CMK (cell line): ENCODE data around the gene MACROD2.
"Not testable (repeated sequence)": the region's sequence is repeated elsewhere in the genome, so short reads cannot be mapped to it uniquely, and the experiment has no call there.

ENCODE experiments used
- DNase-seq: peaks from one replicate; pipeline ENCODE4 v3.0.0-alpha.2; 2010; ENCODE audit warnings: low read depth

The MACROD2 gene

DNA sequence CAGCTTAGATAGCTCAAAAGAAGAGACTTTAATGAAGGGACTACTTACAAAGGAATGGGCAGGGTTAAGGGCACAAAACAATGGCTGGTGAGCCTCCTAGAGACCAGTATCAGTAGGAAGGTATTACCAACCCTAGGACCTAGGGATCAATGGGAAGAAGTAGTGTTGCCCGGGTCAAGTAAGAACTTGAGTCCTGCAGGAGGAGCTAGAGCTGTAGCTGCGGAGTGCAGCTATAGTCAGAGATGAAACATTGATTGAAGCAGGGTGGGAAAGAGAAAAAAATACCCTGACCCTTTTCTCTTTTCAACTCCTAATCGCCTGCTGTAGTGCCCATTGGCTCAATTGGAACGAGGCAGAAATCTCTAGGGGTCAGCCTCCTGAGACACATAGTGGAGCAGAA, 198.1 kb downstream of the MACROD2 start:
- DNase-seq = no peak

DNA sequence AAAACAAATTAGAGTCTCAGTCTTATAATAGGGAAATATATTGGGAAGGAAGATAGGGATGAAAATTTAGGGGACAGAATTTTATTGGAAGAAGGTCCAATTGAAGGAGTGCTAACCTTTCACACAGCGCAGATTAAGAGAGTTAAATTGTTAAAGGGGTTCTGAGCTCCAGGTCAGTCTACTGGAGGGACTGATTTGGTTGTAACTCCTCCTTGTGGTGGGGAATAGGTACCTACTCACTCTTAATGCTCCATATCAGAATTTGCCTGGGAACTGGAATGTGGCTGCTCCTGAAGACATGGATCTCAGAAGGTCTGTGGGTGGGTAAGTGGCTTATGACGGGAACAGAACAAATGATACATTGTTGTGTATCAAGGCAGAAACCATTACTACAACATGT, 198.6 kb downstream of the MACROD2 start:
- no peak for DNase-seq

DNA sequence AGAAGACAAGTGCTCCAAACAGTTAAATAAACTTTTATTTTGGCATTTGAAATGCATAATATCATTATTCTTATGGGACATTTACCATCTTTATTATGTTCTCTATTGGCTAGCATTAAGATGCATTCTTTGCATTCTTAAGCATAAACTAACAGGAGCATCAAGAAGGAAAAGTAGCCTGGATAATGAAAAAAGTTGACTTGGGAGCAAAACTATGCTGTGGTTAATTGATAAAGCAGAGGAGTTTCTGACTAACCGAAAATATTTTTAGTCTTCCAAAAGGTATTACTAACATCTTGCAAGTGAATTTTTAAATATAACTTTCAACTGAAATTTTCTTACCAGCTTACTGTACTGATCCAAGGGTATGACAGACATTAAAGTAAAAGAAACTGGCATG, 201.8 kb downstream of the MACROD2 start:
- DNase-seq = no peak

DNA sequence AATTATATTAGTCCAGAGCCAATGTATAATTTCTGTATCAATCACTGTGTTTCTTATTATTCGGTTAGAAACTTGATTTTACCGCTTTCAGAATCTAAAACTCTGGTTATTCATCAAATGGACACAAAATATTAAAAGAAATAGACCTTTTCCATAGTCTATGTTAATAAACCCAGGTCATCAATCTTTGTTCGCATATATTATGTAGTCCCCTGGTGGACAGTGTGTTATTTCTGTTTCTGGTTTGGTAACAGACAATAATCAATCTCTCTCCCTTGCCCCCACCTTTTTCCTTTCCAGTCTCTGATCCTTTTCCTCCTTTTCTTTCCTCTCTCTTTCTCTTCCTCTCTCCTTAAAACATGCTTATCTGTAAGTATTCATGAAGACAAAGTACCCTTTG, 203.1 kb downstream of the MACROD2 start:
- DNase-seq = no peak

DNA sequence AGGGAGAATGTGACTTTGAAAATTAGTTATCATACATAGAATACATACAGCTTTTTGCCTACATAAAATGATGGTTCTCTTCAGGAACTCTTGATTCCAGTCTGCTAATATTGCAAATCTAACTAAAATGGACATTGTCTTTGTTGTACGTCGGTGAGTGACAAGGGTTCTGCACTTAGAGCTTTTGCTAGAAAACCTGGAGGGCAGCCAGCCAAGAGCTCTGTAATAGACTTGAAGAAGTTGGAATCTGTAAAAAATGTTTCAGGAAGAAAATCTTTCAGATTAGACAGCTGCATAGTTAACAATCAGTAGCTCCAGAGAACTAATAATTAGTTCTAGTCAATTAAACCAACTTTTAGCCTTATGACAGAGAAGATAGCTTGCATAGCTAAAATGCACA, 203.8 kb downstream of the MACROD2 start:
- no peak for DNase-seq

DNA sequence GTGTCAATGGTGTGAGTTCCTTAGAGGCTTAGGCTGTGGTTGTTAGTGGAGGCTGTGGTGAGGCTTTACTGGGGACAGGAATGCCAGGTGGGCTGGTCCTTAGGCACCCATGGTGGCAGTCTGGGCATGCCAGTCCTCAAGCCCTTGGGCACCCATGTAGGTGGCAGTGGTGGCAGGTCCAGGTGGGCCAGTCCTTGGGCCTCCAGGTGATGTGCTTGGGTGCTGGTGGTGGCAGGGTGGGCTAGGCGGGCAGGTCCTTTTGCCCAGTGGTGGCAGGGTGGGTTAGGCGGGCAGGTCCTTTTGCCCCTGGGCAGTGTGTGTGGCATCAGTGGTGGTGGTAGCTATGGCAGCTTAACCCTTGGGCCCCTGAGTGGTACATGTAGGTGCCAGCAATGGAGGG, 208.3 kb downstream of the MACROD2 start:
- no peak for DNase-seq

DNA sequence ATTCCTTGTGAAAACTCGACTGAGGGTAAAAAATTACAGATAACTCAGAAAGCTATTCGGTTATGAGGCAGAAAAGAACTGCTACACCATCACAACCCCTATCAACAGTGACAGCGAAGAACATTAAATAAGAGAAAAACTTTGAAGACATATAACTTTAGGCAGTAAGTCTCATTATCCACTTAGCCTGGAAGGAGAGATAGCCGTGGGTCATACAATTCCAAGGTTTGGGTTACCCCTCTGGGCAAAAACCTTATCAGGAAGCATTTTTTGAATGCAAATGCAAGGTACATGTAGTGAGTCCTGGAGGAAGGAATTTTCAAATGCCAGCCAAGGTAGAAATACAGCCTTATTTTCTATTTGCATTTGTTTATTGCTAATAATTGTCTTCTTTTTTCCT, 212.3 kb downstream of the MACROD2 start:
- no peak for DNase-seq

DNA sequence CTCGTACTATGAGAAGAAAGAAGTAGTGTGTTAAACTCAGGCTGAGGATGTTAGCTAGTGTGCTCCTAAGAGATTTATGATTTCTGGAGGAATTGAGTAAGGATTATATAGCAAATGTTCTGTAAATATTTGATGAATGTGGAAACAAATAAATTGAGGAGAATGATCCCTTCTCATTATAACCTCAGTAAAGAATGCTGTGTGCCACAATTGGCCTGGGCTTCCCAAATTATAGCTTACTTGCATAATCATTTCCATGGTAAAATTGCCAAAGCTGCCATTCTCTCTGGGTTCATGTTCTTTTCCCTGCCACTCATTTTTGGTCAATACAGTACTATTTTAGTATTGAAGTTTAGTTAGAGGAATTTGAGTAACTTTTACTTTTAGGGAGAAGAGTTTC, 213.6 kb downstream of the MACROD2 start:
- no peak for DNase-seq

DNA sequence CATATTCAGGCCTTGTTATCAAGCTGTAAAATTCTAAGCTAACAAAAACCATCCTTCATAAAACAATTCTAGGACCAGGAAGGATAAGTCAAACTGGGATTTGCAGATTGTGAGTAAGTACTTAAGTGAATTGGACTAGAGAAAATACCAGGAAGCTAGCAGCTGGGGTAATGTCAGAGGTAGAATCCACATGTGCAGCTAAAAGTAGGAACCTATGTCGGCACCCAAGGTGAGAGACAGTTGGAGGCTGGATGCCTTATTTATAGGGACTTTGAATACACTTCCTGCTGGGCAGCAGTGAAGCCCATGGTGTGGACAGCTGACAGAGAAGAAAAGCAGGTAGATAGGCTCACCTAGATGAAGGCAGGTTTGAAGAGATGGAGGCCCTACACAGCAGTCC, 214.8 kb downstream of the MACROD2 start:
- DNase-seq = no peak

DNA sequence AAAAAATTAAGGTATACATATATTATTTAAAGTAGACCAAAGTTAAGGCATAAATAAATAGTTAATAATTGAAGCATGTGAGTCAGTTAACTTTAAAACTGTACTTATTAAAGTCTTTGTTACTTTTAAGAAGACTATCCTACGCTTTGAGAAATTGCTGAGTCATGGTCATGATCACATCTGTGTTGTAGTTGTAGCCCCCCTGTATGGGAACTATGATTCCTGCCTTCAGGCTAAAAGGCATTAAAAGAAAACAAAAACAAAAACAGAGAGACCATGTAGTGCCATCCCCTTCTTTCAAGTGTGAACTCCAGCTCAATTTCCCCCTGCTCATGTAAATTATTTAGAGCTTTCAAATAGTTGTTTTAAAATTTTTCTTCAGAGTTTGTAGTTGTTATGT, 218.7 kb downstream of the MACROD2 start:
- DNase-seq = no peak

DNA sequence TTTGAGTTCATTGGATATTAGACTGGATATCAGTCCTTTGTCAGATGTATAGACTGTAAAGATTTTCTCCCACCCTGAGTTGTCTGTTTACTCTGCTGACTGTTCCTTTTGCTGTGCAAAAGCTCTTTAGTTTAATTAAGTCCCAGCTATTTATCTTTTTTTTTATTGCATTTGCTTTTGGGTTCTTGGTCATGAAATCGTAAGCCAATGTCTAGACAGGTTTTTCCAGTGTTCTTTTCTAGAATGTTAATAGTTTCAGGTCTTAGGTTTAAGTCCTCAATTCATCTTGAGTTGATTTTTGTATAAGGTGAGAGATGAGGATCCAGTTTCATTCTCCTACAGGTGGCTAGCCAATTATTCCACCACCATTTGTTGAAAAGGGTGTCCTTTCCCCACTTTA, 220.6 kb downstream of the MACROD2 start:
- not testable (repeated sequence) for DNase-seq

DNA sequence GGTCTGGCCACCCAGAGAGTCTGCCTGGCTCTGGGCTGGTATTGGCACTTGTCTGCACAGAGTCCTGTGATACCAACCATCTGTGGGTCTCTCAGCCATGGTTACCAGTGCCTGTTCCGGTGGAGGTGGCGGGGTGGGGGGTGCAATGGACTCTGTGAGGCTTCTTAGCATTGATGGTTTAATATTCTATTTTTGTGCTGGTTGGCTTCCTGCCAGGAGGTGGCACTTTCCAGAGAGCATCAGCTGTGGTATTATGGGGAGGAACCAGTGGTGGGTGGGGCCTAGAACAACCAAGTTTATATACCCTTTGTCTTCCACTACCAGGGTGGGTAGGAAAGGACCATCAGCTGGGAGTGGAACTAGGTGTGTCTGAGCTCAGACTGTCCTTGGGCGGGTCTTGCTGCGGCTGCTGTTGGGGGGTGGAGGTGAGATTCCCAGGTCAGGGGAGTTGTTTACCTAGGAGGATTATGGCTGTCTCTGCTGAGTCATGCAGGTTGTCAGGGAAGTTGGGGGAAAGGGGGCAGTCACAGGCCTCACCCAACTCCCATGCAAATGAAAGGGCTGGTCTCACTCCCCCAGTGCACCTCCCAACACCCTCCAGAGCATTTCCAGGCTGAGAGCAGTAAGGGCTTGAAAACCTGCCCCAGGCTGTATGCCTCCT, 224.6 kb downstream of the MACROD2 start:
- no peak for DNase-seq

DNA sequence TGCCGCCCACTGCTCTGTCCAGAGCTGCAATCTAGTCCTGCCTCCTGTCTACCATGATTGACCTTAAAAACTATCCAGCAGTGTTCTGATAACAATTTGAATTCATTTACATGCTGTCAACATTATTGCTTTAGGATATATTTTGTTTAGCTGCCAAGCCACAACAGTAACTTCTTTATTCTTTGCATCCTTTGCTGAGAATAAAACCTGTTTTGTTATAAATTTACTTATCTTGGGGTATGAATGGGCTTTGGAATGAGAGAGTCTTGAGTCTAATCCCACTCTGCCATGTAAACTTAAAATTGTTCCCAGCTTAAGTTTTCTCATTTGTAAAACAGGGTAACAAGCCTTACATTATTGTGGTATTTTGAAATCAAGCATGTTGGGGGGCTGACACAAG, 225.7 kb downstream of the MACROD2 start:
- DNase-seq = no peak

DNA sequence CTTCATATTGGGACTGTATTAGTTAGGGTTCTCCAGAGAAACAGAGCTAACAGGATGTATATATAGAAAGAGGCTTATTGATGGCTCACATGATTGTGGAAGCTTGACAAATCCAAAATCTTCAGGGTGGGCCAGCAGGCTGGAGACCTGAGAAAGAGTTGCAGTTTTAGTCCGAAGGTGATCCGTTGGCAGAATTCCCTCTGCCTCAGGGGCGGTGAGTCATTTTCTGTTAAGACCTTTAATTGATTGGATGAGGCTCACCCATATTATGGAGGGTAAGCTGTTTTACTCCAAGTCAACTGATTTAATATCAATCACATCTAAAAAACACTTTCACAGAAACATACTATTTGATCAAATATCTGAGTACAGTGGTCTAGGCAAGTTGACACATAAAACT, 228.5 kb downstream of the MACROD2 start:
- no peak for DNase-seq

DNA sequence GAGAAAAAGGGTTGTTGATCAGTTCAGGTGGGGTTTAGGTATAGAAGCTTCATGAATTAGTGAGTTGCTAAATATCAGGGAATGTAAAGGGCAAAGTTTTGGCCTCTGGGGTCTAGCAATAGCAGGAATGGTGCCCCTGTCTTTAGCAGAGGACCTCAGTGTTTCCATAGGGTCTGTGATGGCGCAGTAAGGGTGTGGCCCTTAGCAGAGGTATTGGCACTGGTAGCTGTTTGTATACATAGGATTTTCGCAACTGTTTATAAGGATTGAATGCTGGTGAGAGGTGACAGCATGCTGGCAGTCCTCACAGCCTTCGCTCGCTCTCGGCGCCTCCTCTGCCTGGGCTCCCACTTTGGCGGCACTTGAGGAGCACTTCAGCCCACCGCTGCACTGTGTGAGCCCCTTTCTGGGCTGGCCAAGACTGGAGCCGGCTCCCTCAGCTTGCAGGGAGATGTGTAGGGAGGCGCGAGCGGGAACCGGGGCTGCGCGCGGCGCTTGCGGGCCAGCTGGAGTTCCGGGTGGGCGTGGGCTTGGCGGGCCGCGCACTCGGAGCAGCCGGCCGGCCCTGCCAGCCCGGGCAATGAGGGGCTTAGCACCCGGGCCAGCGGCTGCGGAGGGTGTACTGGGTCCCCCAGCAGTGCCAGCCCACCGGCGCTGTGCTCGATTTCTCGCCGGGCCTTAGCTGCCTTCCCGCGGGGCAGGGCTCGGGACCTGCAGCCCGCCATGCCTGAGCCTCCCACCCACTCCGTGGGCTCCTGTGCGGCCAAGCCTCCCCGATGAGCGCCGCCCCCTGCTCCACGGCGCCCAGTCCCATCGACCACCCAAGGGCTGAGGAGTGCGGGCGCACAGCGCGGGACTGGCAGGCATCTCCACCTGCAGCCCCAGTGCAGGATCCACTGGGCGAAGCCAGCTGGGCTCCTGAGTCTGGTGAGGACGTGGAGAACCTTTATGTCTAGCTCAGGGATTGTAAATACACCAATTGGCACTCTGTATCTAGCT, 231.0 kb downstream of the MACROD2 start:
- DNase-seq = not testable (repeated sequence)

DNA sequence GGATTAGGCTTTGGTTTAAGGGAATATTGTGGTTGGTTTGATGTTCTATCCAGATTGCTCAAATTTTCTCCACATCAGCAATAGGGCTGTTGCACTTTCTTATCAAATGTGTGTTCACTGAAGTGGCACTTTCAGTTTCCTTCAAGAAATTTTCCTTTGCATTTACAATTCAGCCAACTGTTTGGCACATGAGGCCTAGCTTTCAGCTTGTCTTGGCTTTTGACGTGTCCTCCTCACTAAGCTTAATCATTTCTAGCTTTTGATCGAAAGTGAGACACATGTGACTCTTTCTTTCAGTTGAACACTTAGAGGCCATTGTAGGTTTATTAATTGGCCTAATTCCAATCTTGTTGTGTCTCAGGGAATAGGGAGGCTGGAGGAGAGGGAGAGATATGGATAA, 237.3 kb downstream of the MACROD2 start:
- DNase-seq = no peak

DNA sequence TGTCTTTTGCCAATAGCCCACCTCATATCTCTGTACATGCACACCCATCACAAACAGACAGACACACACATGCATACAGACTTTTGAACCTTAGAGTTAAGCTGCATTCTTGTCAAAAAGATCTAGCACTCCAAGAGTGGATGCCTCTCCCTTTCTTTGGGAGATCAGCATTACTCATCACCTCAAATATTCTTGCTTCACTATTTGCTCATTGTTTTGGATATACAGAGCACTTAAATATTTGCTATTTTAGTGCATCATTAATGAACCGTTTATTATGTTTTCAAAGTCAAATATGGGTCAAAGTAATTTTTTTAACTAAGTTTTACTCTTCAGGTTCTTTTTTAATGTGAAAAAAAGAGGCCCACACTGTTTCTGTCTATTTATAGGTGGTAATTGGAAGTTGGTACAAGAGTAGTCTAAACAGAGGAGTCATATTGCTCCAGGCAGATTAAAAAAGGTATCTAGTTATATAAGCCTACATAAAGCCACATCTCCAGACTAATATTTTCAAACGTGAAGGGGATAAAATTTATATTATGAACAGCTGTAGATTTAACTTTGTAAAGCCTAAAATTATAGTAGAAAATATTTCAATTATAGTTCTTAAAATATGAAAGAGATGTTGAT, 239.5 kb downstream of the MACROD2 start:
- DNase-seq = no peak

DNA sequence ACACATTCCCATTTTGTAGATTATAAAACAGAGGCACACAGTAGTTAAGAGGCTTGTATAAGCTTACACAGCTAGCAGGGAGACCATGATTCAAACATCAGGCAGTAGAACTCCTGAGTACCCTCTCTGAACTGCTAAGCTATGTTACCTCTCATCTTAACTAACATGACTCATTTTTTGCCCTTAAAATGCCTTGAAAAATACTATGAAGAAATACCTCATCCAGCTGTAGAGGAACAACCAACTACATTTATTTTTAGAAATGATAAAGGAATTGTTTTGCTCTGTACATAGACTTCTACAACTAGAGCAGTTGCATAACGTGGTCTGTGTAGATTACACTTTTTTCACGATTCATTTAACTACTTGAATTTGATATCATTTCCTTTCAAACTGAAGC, 240.0 kb downstream of the MACROD2 start:
- DNase-seq = no peak

DNA sequence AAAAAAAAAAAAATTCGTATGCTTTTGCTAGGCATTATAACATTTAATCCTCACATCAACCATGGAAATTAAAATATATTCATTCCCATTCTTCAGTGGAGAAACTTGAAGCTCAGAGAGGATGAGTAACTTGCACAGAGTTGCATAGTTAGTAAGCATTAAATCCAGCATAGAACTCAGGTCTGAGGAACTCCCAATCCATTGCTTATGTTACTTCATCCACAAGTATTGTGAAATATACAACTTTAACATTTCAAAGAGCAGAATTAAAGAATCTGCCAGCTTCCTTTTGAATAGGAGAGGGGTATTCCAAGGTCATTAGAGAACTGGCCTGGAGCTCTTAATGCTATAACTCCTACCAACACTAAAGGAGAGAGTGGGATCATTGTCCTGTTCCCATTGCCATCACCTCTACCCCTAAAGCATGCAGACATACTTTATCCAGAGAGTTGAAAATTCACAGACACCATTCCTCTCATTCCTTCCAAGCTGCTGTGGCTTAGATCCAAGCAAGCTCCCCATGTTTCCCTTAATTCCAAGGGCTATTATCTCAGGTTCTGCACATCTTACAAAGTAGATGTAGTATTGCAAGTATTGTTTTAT, 250.2 kb downstream of the MACROD2 start:
- no peak for DNase-seq

DNA sequence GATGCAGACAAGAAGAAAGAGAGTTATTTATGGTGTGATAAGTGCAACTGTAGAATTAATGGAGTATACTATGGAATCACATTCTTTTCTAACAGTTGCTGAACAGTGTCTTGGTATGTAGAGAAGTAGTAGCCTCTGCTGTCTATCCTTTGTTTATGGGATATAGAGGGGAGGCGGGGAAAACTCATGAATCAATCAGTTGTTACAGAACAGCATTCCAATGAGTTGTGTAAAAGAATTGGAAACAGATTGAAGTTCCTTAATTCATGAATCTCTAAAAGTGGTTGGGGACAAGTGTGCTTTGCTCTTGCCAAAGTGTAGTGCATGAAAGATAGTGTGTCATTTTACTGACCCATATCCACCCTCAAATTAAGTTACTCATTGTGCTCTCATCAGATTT, 264.4 kb downstream of the MACROD2 start:
- DNase-seq = no peak

DNA sequence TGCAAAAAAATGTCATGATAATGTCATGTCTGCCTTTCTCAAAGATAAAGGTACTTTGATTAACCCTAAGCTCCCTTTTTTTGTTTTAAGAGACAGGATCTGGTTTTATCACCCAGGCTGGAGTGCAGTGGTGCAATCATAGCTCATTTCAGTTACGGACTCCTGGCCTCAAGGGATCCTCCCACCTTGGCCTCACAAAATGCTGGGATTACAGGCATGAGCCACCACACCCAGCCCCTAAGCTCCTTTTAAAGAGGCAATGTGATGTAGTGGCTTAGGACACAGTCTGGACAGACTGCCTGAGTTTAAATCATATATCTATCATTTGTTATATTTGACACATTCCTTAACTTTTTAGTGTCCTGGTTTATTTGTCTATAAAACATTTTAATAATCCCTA, 265.1 kb downstream of the MACROD2 start:
- no peak for DNase-seq

DNA sequence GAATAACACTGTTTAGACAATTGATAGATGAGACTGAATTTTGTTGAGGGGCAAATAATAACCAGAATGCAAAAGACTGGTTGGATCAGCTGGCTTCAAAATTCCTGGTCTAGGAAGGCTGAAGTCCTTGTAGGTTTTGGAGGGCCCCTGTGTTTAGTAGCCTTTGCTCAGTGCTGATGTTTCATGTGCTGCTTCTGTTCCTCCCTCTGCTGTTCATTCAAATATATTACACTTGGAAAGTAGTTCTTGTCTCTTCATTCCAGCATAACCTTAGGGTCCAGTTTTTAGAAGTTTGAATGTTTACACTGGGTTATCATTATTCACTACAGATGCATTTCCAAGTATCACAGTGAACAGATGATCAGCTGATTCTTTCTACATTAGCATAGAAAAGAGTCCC, 269.6 kb downstream of the MACROD2 start:
- no peak for DNase-seq

DNA sequence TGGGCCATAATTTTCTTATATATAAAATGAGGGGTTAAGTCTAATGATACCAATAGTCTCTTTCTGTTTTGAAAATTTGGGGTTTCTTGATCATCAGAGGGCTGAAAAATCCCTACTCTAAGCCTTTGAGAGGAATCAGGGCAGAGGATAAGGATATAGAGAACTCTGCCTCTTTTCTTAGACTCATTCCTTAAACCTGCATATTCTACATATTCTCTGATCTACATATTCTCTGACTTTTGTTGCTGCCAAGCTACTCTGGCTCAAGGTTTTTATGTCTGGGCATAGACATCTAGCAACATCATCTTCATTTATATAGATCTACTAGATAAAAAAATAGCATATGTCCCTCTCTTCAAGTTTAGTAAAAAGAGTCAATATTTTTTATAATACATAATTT, 270.9 kb downstream of the MACROD2 start:
- no peak for DNase-seq
